Neural cell (in vitro differentiated cells): ENCODE results near the gene TMED6.

Experiments
- EP300 ChIP-seq: fragments of 450-650 bp; conservative IDR thresholded peaks from 2 replicates; pipeline ENCODE4 v1.6.1; 2014; ENCODE audit warnings: antibody characterized with exemption, mild to moderate bottlenecking, moderate library complexity; ENCODE audit not compliant: poor library complexity, severe bottlenecking
- TF ChIP-seq, protein P1 (sequence below): fragments of 450-650 bp; IDR thresholded peaks from 2 replicates; pipeline ENCODE4 v1.5.1; 2014; ENCODE audit warnings: antibody characterized with exemption, mild to moderate bottlenecking, moderate library complexity; ENCODE audit not compliant: poor library complexity, severe bottlenecking

DNA sequence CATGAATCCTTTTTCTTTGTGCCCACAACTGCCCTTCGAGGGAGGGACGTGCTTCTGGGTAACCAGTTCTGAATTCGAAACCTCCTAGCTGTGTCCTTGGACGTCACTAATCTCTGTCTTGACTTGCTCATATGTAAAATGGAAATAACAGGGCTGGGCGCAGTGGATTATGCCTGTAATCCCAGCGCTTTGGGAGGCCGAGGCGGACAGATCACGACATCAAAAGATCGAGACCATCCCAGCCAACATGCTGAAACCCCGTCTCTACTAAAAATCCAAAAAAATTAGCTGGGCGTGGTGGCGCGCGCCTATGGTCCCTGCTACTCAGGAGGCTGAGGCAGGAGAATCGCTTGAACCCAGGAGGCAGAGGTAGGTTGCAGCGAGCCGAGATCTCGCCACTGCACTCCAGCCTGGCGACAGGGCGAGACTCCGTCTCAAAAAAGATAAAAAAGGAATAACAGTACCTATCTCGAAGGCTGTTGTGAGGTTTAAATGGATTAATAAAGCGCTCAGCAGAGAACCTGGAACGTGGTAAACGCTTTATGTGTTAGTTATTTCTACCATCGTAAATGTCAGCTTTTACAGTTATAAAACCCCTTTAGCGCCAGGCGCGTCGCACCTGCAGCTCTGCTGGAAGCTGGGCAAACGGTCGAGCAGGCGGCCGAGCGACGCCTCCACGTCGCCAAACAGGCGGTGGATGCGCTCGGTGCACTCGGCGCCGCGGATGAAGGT is 12.9 kb downstream of the TMED6 start:
- TF ChIP-seq, protein P1, sequence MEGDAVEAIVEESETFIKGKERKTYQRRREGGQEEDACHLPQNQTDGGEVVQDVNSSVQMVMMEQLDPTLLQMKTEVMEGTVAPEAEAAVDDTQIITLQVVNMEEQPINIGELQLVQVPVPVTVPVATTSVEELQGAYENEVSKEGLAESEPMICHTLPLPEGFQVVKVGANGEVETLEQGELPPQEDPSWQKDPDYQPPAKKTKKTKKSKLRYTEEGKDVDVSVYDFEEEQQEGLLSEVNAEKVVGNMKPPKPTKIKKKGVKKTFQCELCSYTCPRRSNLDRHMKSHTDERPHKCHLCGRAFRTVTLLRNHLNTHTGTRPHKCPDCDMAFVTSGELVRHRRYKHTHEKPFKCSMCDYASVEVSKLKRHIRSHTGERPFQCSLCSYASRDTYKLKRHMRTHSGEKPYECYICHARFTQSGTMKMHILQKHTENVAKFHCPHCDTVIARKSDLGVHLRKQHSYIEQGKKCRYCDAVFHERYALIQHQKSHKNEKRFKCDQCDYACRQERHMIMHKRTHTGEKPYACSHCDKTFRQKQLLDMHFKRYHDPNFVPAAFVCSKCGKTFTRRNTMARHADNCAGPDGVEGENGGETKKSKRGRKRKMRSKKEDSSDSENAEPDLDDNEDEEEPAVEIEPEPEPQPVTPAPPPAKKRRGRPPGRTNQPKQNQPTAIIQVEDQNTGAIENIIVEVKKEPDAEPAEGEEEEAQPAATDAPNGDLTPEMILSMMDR = no peak
- TF ChIP-seq EP300 = no peak
